HepG2 (cell line): ENCODE measurements around the gene ATP6V1D. TPM values are rescaled to one million over a fixed set of nuclear protein-coding genes. Genes with fewer than 3 reads are reported as not detected.

Source experiments
- BRCA1 ChIP-seq: sonication (generic); formaldehyde crosslinking; IDR thresholded peaks from 2 replicates; pipeline ENCODE4 v1.4.0; 2020; ENCODE audit warnings: missing genetic modification reagents
- CREB1 ChIP-seq, 2 experiments: fragments of 450-650 bp in 1 of 2; IDR thresholded peaks; 2 replicates each; pipeline ENCODE4 v1.6.1; 2016 to 2017; ENCODE audit warnings: control low read depth in 1 of 2, mild to moderate bottlenecking in 1 of 2, missing compliant biosample characterization in 1 of 2, missing genetic modification characterization in 1 of 2
- EP300 ChIP-seq, 3 experiments: sonication (generic) in 1 of 3; formaldehyde crosslinking in 1 of 3; IDR thresholded peaks; 2 replicates each; pipeline versions ENCODE4 v1.5.1 to v1.6.1; 2011 to 2020; ENCODE audit warnings: low read depth in 2 of 3, low read length in 2 of 3, borderline replicate concordance in 1 of 3, improper control_type of control experiment in 1 of 3, mild to moderate bottlenecking in 1 of 3, missing genetic modification reagents in 1 of 3, moderate library complexity in 1 of 3
- ETS1 ChIP-seq: sonication (generic); formaldehyde crosslinking; IDR thresholded peaks from 2 replicates; pipeline ENCODE4 v1.4.0; 2020; ENCODE audit warnings: missing genetic modification reagents
- FOXA1 ChIP-seq, 2 experiments: fragments of 450-650 bp in 1 of 2; sonication (generic) in 1 of 2; formaldehyde crosslinking in 1 of 2; IDR thresholded peaks; 2 replicates each; pipeline versions ENCODE4 v1.4.0 to v1.6.1; 2016 to 2020; ENCODE audit warnings: missing genetic modification reagents in 1 of 2
- JUNB ChIP-seq: sonication (generic); formaldehyde crosslinking; IDR thresholded peaks from 2 replicates; pipeline ENCODE4 v1.8.0; 2022; ENCODE audit warnings: missing genetic modification reagents, mild to moderate bottlenecking, borderline replicate concordance
- MAFF ChIP-seq: IDR thresholded peaks from 2 replicates; pipeline ENCODE4 v1.6.1; 2011; ENCODE audit warnings: low read depth, low read length, improper control_type of control experiment
- MBD4 ChIP-seq: IDR thresholded peaks from 2 replicates; pipeline ENCODE4 v1.6.1; 2012; ENCODE audit warnings: low read length, inconsistent platforms, borderline replicate concordance
- MLX ChIP-seq: IDR thresholded peaks from 2 replicates; pipeline ENCODE4 v1.6.1; 2016
- NFIC ChIP-seq: IDR thresholded peaks from 2 replicates; pipeline ENCODE4 v1.6.1; 2012; ENCODE audit warnings: mild to moderate bottlenecking, low read length, inconsistent platforms
- RBM39 ChIP-seq: fragments of 200-400 bp; formaldehyde crosslinking; IDR thresholded peaks from one replicate; pipeline ENCODE4 v1.6.1; 2018; ENCODE audit warnings: antibody characterized with exemption, mild to moderate bottlenecking, low read depth, low read length; ENCODE audit not compliant: poor library complexity, severe bottlenecking
- SOX13 ChIP-seq, 3 experiments: fragments of 450-650 bp in 1 of 3; sonication (generic) in 1 of 3; formaldehyde crosslinking in 1 of 3; IDR thresholded peaks in 2 of 3; conservative IDR thresholded peaks in 1 of 3; 2 replicates each; pipeline versions ENCODE4 v1.5.0 to v1.6.1; 2016 to 2020; ENCODE audit warnings: antibody characterized with exemption in 1 of 3, mild to moderate bottlenecking in 1 of 3, missing compliant biosample characterization in 1 of 3, missing genetic modification reagents in 1 of 3, moderate library complexity in 1 of 3
- THRA ChIP-seq: sonication (generic); formaldehyde crosslinking; IDR thresholded peaks from 2 replicates; pipeline ENCODE4 v1.4.0; 2020; ENCODE audit warnings: missing genetic modification reagents, borderline replicate concordance
- ZBTB1 ChIP-seq: sonication (generic); formaldehyde crosslinking; IDR thresholded peaks from 2 replicates; pipeline ENCODE4 v1.4.0; 2020; ENCODE audit warnings: missing genetic modification reagents, borderline replicate concordance
- ZBTB37 ChIP-seq: sonication (generic); formaldehyde crosslinking; IDR thresholded peaks from 2 replicates; pipeline ENCODE4 v1.4.0; 2020; ENCODE audit warnings: mild to moderate bottlenecking, missing genetic modification reagents
- ZFYVE20 ChIP-seq: sonication (generic); formaldehyde crosslinking; IDR thresholded peaks from 2 replicates; pipeline ENCODE4 v1.8.0; 2023; ENCODE audit warnings: low read depth, mild to moderate bottlenecking, moderate library complexity, missing genetic modification reagents, borderline replicate concordance
- ZKSCAN1 ChIP-seq: fragments of 150-350 bp; IDR thresholded peaks from 2 replicates; pipeline ENCODE4 v1.6.1; 2014; ENCODE audit warnings: low read length
- ZNF569 ChIP-seq: sonication (generic); formaldehyde crosslinking; IDR thresholded peaks from 2 replicates; pipeline ENCODE4 v1.5.0; 2020; ENCODE audit warnings: mild to moderate bottlenecking, missing genetic modification reagents, moderate library complexity, borderline replicate concordance
- ZNF615 ChIP-seq: sonication (generic); formaldehyde crosslinking; IDR thresholded peaks from 2 replicates; pipeline ENCODE4 v1.5.0; 2020; ENCODE audit warnings: mild to moderate bottlenecking, missing genetic modification reagents, borderline replicate concordance
- ZNF709 ChIP-seq: sonication (generic); formaldehyde crosslinking; IDR thresholded peaks from 2 replicates; pipeline ENCODE4 v1.5.0; 2020; ENCODE audit warnings: mild to moderate bottlenecking, missing genetic modification reagents
- ZNF770 ChIP-seq: sonication (generic); formaldehyde crosslinking; IDR thresholded peaks from 2 replicates; pipeline ENCODE4 v1.5.0; 2020; ENCODE audit warnings: mild to moderate bottlenecking, missing genetic modification reagents
- polyA plus RNA-seq, 8 experiments: library from polyadenylated mRNA; depleted of rRNA in 3 of 8; stranded (reverse) in 7 of 8; unstranded in 1 of 8; fragments of >200 nt; fragmentation: Illumina TruSeq in 4 of 8; extraction: Trizol in 4 of 8; gene quantifications; 2 replicates each; pipeline versions ENCODE4 v1.2.1 to v1.2.3, GENCODE V29; 2011 to 2016; ENCODE audit warnings: low read depth in 4 of 8, missing spikeins in 1 of 8, mixed read lengths in 1 of 8; ENCODE audit not compliant: insufficient read depth in 1 of 8
- total RNA-seq, 5 experiments: library from RNA; depleted of rRNA; stranded (reverse); fragments of >200 nt; fragmentation: Illumina TruSeq; extraction: Trizol; gene quantifications; 2 replicates each; pipeline ENCODE4 v1.2.3, GENCODE V29; 2016; ENCODE audit warnings: low read depth in 1 of 5

ATP6V1D gene
- total and polyA plus RNA-seq, 2 of the 13 experiments (the other 11 are each of a cell fraction or from before 2014, with no cell fraction given): 16.8 to 53.9 TPM

- TF ChIP-seq ETS1 (CRISPR knock-in tag): no peak
- peak; percentile 27; the same call in 1 of the 2 replicates for TF ChIP-seq MAFF
- no peak for TF ChIP-seq ZNF615 (CRISPR knock-in tag)
- TF ChIP-seq ZFYVE20 (CRISPR knock-in tag): no peak
- TF ChIP-seq ZBTB37 (CRISPR knock-in tag): no peak
- no peak for TF ChIP-seq FOXA1 (IDR thresholded peaks at IDR 0.05)
- peak; percentile 47; the same call in 1 of the 2 replicates for TF ChIP-seq FOXA1 (CRISPR knock-in tag; IDR thresholded peaks at IDR 0.05)
- TF ChIP-seq ZNF709: no peak
- TF ChIP-seq ZKSCAN1: no peak
- TF ChIP-seq JUNB (CRISPR knock-in tag): peak; percentile 79
- TF ChIP-seq EP300 (IDR thresholded peaks at IDR 0.05; ENCODE audit: low read depth in 2 of 2, low read length in 2 of 2): peak in 1 of 2 experiments; percentile 24; a peak in 1 of 4 replicates
- peak; percentile 44; the same call in 1 of the 2 replicates for TF ChIP-seq EP300 (CRISPR knock-in tag; IDR thresholded peaks at IDR 0.05; ENCODE audit: borderline replicate concordance)
- no peak for TF ChIP-seq CREB1 (IDR thresholded peaks at IDR 0.05)
- TF ChIP-seq CREB1 (CRISPR knock-in tag; IDR thresholded peaks at IDR 0.05): 0 out of 2 replicates have a peak, but pooled peaks have one; percentile 5
- TF ChIP-seq NFIC: 0 out of 2 replicates have a peak, but pooled peaks have one; percentile 40
- peak; percentile 49; the same call in 1 of the 2 replicates for TF ChIP-seq THRA (CRISPR knock-in tag)
- no peak for TF ChIP-seq ZNF569
- TF ChIP-seq MLX: no peak
- no peak for TF ChIP-seq RBM39
- no peak for TF ChIP-seq MBD4
- no peak; the same call in 1 of the 2 replicates for TF ChIP-seq SOX13 (IDR thresholded peaks at IDR 0.05)
- peak in 1 of 2 experiments; percentile 48; a peak in 1 of 4 replicates for TF ChIP-seq SOX13 (CRISPR knock-in tag; conservative IDR thresholded peaks at IDR 0.05 in 1 of 2, IDR thresholded peaks at IDR 0.05 in 1 of 2)
- TF ChIP-seq ZNF770 (CRISPR knock-in tag): no peak
- no peak for TF ChIP-seq ZBTB1 (CRISPR knock-in tag)
- TF ChIP-seq BRCA1 (CRISPR knock-in tag): no peak
Observed at GRCh38 chr14:67311868-67312267, 47.7 kb downstream of the ATP6V1D start (continued).
